ENCODE measurements around the gene CBLN3. TPM values are rescaled to one million over a fixed set of nuclear protein-coding genes. Genes with fewer than 3 reads are reported as not detected.
"Not testable (repeated sequence)": the region's sequence is repeated elsewhere in the genome, so short reads cannot be mapped to it uniquely, and the experiment has no call there.

Gene CBLN3
- 1 to 10 TPM in 1 of 2 donors, under 1 TPM in 1; 0.59 to 2.4 TPM for total RNA-seq
- 1 to 10 TPM; 1.4 to 1.7 TPM for polyA plus RNA-seq (ENCODE audit: insufficient read length in 2 of 2)
- long read RNA-seq, donor 1 = 0 reads
- long read RNA-seq, donor 2 = 0 reads
- long read RNA-seq, donor 3, partial matches to known transcripts = 0 of 1 reads
- long read RNA-seq, donor 3, other reads (novel, unspliced or antisense) = 0 of 1 reads
- long read RNA-seq, donor 4, partial matches to known transcripts = 0 of 3 reads
- long read RNA-seq, donor 4, other reads (novel, unspliced or antisense) = 0 of 3 reads

- peak within 1 kb of the TSS; percentile 91 for H3K27ac ChIP-seq (ENCODE audit: low read depth, low read length)
- peaks cover 4% of the 10 kb centered on the region for H3K27me3 ChIP-seq (ENCODE audit: control insufficient read depth, insufficient read depth, low read length)
- peaks cover 22% of the 10 kb centered on the region for H3K36me3 ChIP-seq (ENCODE audit: control insufficient read depth, insufficient read depth, low read length)
- peak within 1 kb of the TSS; percentile 83 for H3K4me3 ChIP-seq (ENCODE audit: low read depth, low read length)
- peaks cover 39% of the 10 kb centered on the region for H3K4me1 ChIP-seq (ENCODE audit: control insufficient read depth, insufficient read depth, low read length)
- peak; percentile 33 to 93 (median 62) for DNase-seq (ENCODE audit: low read depth in 4 of 6, low spot score in 6 of 6)
- 4% methylated on average over 54 of the region's 57 CpGs for WGBS (ENCODE audit: insufficient coverage)
- no peaks in the 10 kb centered on the region for H3K9me3 ChIP-seq (ENCODE audit: control insufficient read depth, insufficient read depth, low read length)
These were observed at the start of gene CBLN3, which contains the start of gene KHNYN for GRCh38 chr14:24429395-24430142. TSS of gene CBLN3 (minus strand) at chr14:24429668. CDS start at chr14:24429054, 614 bp downstream. TSS of gene KHNYN (plus strand) at chr14:24429954. CDS start at chr14:24430731, 777 bp downstream.

GRCh38 chr14:24475261-24475660, 45.8 kb upstream of the CBLN3 start:
- no peak overlapping the region for H3K4me3 ChIP-seq (ENCODE audit: low read depth, low read length)
- no peak for DNase-seq (ENCODE audit: low read depth in 4 of 6, low spot score in 6 of 6)
- H3K4me1 ChIP-seq (ENCODE audit: control insufficient read depth, insufficient read depth, low read length) = no peaks in the 10 kb centered on the region
- H3K36me3 ChIP-seq (ENCODE audit: control insufficient read depth, insufficient read depth, low read length) = no peaks in the 10 kb centered on the region
- no peak overlapping the region for H3K27ac ChIP-seq (ENCODE audit: low read depth, low read length)
- no peaks in the 10 kb centered on the region for H3K9me3 ChIP-seq (ENCODE audit: control insufficient read depth, insufficient read depth, low read length)
- no peaks in the 10 kb centered on the region for H3K27me3 ChIP-seq (ENCODE audit: control insufficient read depth, insufficient read depth, low read length)
- WGBS (ENCODE audit: insufficient coverage) = no CpG with 5 or more reads among the region's 4 CpGs

- Histone ChIP-seq H3K27ac (ENCODE audit: low read depth, low read length) (no peak overlapping the region), H3K4me3 (ENCODE audit: low read depth, low read length) (no peak overlapping the region), H3K27me3 (ENCODE audit: control insufficient read depth, insufficient read depth, low read length) (no peaks in the 10 kb centered on the region), H3K36me3 (ENCODE audit: control insufficient read depth, insufficient read depth, low read length) (no peaks in the 10 kb centered on the region), H3K9me3 (ENCODE audit: control insufficient read depth, insufficient read depth, low read length) (no peaks in the 10 kb centered on the region), H3K4me1 (ENCODE audit: control insufficient read depth, insufficient read depth, low read length) (no peaks in the 10 kb centered on the region)
- DNase-seq (ENCODE audit: low read depth in 4 of 6, low spot score in 6 of 6) = no peak
- 60% methylated on average over 11 of the region's 12 CpGs for WGBS (ENCODE audit: insufficient coverage)
These were observed 43.7 kb upstream of the CBLN3 start for GRCh38 chr14:24473211-24473610.

- WGBS (ENCODE audit: insufficient coverage) = no CpG with 5 or more reads among the region's 2 CpGs
- not testable (repeated sequence) for H3K36me3 ChIP-seq (ENCODE audit: control insufficient read depth, insufficient read depth, low read length)
These were observed 41.0 kb upstream of the CBLN3 start for GRCh38 chr14:24470450-24470849.

GRCh38 chr14:24465805-24466204, 36.3 kb upstream of the CBLN3 start:
- DNase-seq (ENCODE audit: low read depth in 4 of 6, low spot score in 6 of 6) = no peak
- Histone ChIP-seq H3K4me1 (ENCODE audit: control insufficient read depth, insufficient read depth, low read length) (no peaks in the 10 kb centered on the region), H3K4me3 (ENCODE audit: low read depth, low read length) (no peak overlapping the region), H3K27ac (ENCODE audit: low read depth, low read length) (no peak overlapping the region), H3K9me3 (ENCODE audit: control insufficient read depth, insufficient read depth, low read length) (no peaks in the 10 kb centered on the region), H3K27me3 (ENCODE audit: control insufficient read depth, insufficient read depth, low read length) (no peaks in the 10 kb centered on the region), H3K36me3 (ENCODE audit: control insufficient read depth, insufficient read depth, low read length) (no peaks in the 10 kb centered on the region)
- WGBS (ENCODE audit: insufficient coverage) = no CpG with 5 or more reads among the region's 3 CpGs

More at GRCh38 chr14:24470450-24470849, 41.0 kb upstream of the CBLN3 start:
- H3K9me3 ChIP-seq (ENCODE audit: control insufficient read depth, insufficient read depth, low read length); H3K4me1 ChIP-seq (ENCODE audit: control insufficient read depth, insufficient read depth, low read length); H3K27me3 ChIP-seq (ENCODE audit: control insufficient read depth, insufficient read depth, low read length); DNase-seq (ENCODE audit: low read depth in 4 of 6, low spot score in 6 of 6); H3K27ac ChIP-seq (ENCODE audit: low read depth, low read length); H3K4me3 ChIP-seq (ENCODE audit: low read depth, low read length): not testable (repeated sequence)

GRCh38 chr14:24465368-24465767, 35.9 kb upstream of the CBLN3 start:
- Histone ChIP-seq H3K36me3 (ENCODE audit: control insufficient read depth, insufficient read depth, low read length) (no peaks in the 10 kb centered on the region), H3K27me3 (ENCODE audit: control insufficient read depth, insufficient read depth, low read length) (no peaks in the 10 kb centered on the region), H3K27ac (ENCODE audit: low read depth, low read length) (no peak overlapping the region), H3K4me1 (ENCODE audit: control insufficient read depth, insufficient read depth, low read length) (no peaks in the 10 kb centered on the region), H3K9me3 (ENCODE audit: control insufficient read depth, insufficient read depth, low read length) (no peaks in the 10 kb centered on the region), H3K4me3 (ENCODE audit: low read depth, low read length) (no peak overlapping the region)
- DNase-seq (ENCODE audit: low read depth in 4 of 6, low spot score in 6 of 6) = no peak
- 100% methylated on average over 2 of the region's 3 CpGs for WGBS (ENCODE audit: insufficient coverage)

- H3K4me1 ChIP-seq (ENCODE audit: control insufficient read depth, insufficient read depth, low read length) = no peaks in the 10 kb centered on the region
- WGBS (ENCODE audit: insufficient coverage) = no CpG with 5 or more reads among the region's 4 CpGs
- no peak overlapping the region for H3K27ac ChIP-seq (ENCODE audit: low read depth, low read length)
- no peak overlapping the region for H3K4me3 ChIP-seq (ENCODE audit: low read depth, low read length)
- H3K9me3 ChIP-seq (ENCODE audit: control insufficient read depth, insufficient read depth, low read length) = no peaks in the 10 kb centered on the region
- no peaks in the 10 kb centered on the region for H3K36me3 ChIP-seq (ENCODE audit: control insufficient read depth, insufficient read depth, low read length)
- DNase-seq (ENCODE audit: low read depth in 4 of 6, low spot score in 6 of 6) = peak in 1 of 6 donors; percentile 44
- no peaks in the 10 kb centered on the region for H3K27me3 ChIP-seq (ENCODE audit: control insufficient read depth, insufficient read depth, low read length)
These were observed 34.7 kb upstream of the CBLN3 start for GRCh38 chr14:24463884-24464785.

GRCh38 chr14:24463017-24463883, 33.8 kb upstream of the CBLN3 start:
- DNase-seq (ENCODE audit: low read depth in 4 of 6, low spot score in 6 of 6) = no peak
- H3K4me3 ChIP-seq (ENCODE audit: low read depth, low read length) = no peak overlapping the region
- no peaks in the 10 kb centered on the region for H3K36me3 ChIP-seq (ENCODE audit: control insufficient read depth, insufficient read depth, low read length)
- H3K27me3 ChIP-seq (ENCODE audit: control insufficient read depth, insufficient read depth, low read length) = no peaks in the 10 kb centered on the region
- WGBS (ENCODE audit: insufficient coverage) = 83% methylated on average over 1 of the region's 5 CpGs
- no peak overlapping the region for H3K27ac ChIP-seq (ENCODE audit: low read depth, low read length)
- no peaks in the 10 kb centered on the region for H3K9me3 ChIP-seq (ENCODE audit: control insufficient read depth, insufficient read depth, low read length)
- no peaks in the 10 kb centered on the region for H3K4me1 ChIP-seq (ENCODE audit: control insufficient read depth, insufficient read depth, low read length)

GRCh38 chr14:24461336-24461735, 31.9 kb upstream of the CBLN3 start:
- no peaks in the 10 kb centered on the region for H3K36me3 ChIP-seq (ENCODE audit: control insufficient read depth, insufficient read depth, low read length)
- no peaks in the 10 kb centered on the region for H3K9me3 ChIP-seq (ENCODE audit: control insufficient read depth, insufficient read depth, low read length)
- DNase-seq (ENCODE audit: low read depth in 4 of 6, low spot score in 6 of 6) = no peak
- H3K27ac ChIP-seq (ENCODE audit: low read depth, low read length) = no peak overlapping the region
- H3K4me3 ChIP-seq (ENCODE audit: low read depth, low read length) = no peak overlapping the region
- H3K27me3 ChIP-seq (ENCODE audit: control insufficient read depth, insufficient read depth, low read length) = no peaks in the 10 kb centered on the region
- no peaks in the 10 kb centered on the region for H3K4me1 ChIP-seq (ENCODE audit: control insufficient read depth, insufficient read depth, low read length)

All from spinal cord (tissue), 10 donors.